Uterus (tissue), 2 donors: ENCODE data around the gene MAPK8IP3.

Source experiments
- CTCF ChIP-seq, 4 experiments: fragments of 200-600 bp in 2 of 4; fragments of 450-650 bp in 2 of 4; sonication (generic) in 2 of 4; IDR thresholded peaks; one replicate each; pipeline ENCODE4 v1.5.1; 2016 to 2019; ENCODE audit warnings: antibody characterized with exemption in 4 of 4, mild to moderate bottlenecking in 2 of 4, moderate library complexity in 1 of 4
- POLR2A ChIP-seq, 2 donors: fragments of 450-650 bp; IDR thresholded peaks; one replicate each; pipeline ENCODE4 v1.6.1; 2016; ENCODE audit warnings: antibody characterized with exemption in 2 of 2, mild to moderate bottlenecking in 1 of 2, moderate library complexity in 1 of 2

DNA sequence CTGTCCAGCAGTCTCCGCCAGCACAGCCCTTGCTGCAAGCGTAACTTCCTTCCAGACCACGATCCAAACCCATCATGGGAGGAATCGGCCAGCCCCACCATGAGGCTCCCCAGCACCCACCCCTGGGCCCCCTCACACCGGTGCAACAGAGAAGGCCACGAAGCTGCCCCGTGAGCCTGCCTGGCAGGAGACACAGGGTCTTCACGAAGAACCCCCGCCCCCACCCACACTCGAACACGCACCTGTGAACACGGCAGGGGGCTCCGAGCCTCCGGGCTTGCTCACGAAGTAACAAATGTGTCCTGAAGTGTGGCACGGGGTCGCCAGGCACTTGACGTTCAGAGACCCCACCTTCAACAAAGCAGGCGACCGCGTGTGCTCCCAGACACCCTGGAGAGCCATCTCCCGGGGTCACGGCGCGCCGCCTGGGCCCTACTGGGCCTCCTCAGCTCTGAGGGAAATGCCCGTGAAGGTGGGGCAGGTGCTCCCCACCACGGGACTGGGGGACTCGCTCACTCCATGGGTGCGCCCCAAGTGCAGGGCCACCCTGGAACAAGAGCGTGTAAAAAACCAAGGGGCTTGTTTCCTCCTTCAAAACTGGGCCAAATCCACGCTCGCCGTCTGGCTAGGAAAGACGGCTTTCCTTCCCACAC is 113.0 kb downstream of the MAPK8IP3 start:
- TF ChIP-seq CTCF (IDR thresholded peaks at IDR 0.05), result no peak
- no peak for TF ChIP-seq POLR2A (IDR thresholded peaks at IDR 0.05)
